Measurements from ENCODE around the gene HOXA11.

HOXA11 gene

GRCh38 chr7:27181795-27182275, 3.2 kb downstream of the HOXA11 start:
- DNase-seq (ENCODE audit: low spot score) (no peak), FAIRE-seq (no peak)

- FAIRE-seq (no peak), DNase-seq (ENCODE audit: low spot score) (no peak)
These were observed 4.3 kb downstream of the HOXA11 start for GRCh38 chr7:27180431-27181420.

- peak; percentile 77 for FAIRE-seq
These were observed 5.3 kb downstream of the HOXA11 start for GRCh38 chr7:27179503-27180430.

GRCh38 chr7:27179030-27179429, 6.0 kb downstream of the HOXA11 start:
- FAIRE-seq = no peak

More at GRCh38 chr7:27179503-27180430, 5.3 kb downstream of the HOXA11 start:
- peak; percentile 82 for DNase-seq (ENCODE audit: low spot score)

GRCh38 chr7:27178366-27178765, 6.7 kb downstream of the HOXA11 start:
- DNase-seq (ENCODE audit: low spot score) = peak; percentile 58
- FAIRE-seq = peak; percentile 23

More at GRCh38 chr7:27179030-27179429, 6.0 kb downstream of the HOXA11 start:
- DNase-seq (ENCODE audit: low spot score) = no peak

GRCh38 chr7:27177795-27178320, 7.2 kb downstream of the HOXA11 start:
- no peak for DNase-seq (ENCODE audit: low spot score)
- FAIRE-seq = no peak

- DNase-seq (ENCODE audit: low spot score) = no peak
- no peak for FAIRE-seq
These were observed 7.9 kb downstream of the HOXA11 start for GRCh38 chr7:27176962-27177794.

- FAIRE-seq (peak; percentile 27), DNase-seq (ENCODE audit: low spot score) (peak; percentile 29)
These were observed 8.5 kb downstream of the HOXA11 start for GRCh38 chr7:27176524-27176845.

GRCh38 chr7:27175626-27176523, 9.2 kb downstream of the HOXA11 start:
- FAIRE-seq (no peak), DNase-seq (ENCODE audit: low spot score) (no peak)

- no peak for FAIRE-seq
- peak; percentile 71 for DNase-seq (ENCODE audit: low spot score)
These were observed 10.0 kb downstream of the HOXA11 start for GRCh38 chr7:27174874-27175625.

- no peak for FAIRE-seq
These were observed 10.8 kb downstream of the HOXA11 start, which contains the start of gene HOXA10 for GRCh38 chr7:27173956-27174873. Gene HOXA10, minus strand, starts transcription at chr7:27174320. Its CDS starts 14 bp downstream, at chr7:27174306.

GRCh38 chr7:27173511-27173955, 11.5 kb downstream of the HOXA11 start:
- DNase-seq (ENCODE audit: low spot score) (no peak), FAIRE-seq (no peak)

More at GRCh38 chr7:27173956-27174873, 10.8 kb downstream of the HOXA11 start, which contains the start of gene HOXA10:
- peak; percentile 50 for DNase-seq (ENCODE audit: low spot score)

GRCh38 chr7:27172823-27173510, 12.1 kb downstream of the HOXA11 start:
- FAIRE-seq (no peak), DNase-seq (ENCODE audit: low spot score) (peak; percentile 57)

GRCh38 chr7:27172315-27172774, 12.7 kb downstream of the HOXA11 start:
- FAIRE-seq (no peak), DNase-seq (ENCODE audit: low spot score) (peak; percentile 41)

GRCh38 chr7:27171637-27172314, 13.3 kb downstream of the HOXA11 start:
- DNase-seq (ENCODE audit: low spot score) = peak; percentile 51
- no peak for FAIRE-seq

GRCh38 chr7:27171325-27171636, 13.8 kb downstream of the HOXA11 start:
- peak; percentile 61 for DNase-seq (ENCODE audit: low spot score)
- no peak for FAIRE-seq

All from RCC 7860 (cell line).